GM18499 (cell line): ENCODE data around the gene C16orf89.
A peak's percentile ranks its signal among the peaks of the same experiment; 100 is the strongest.
"Not testable (repeated sequence)": the region's sequence is repeated elsewhere in the genome, so short reads cannot be mapped to it uniquely, and the experiment has no call there.

Experiments
- ATAC-seq: cut with Tn5 transposase; IDR thresholded peaks from one replicate; pipeline ENCODE4 v1.9.1; 2021; ENCODE audit warnings: moderate number of reproducible peaks; ENCODE audit not compliant: insufficient read depth, unreplicated experiment

Gene C16orf89

GRCh38 chr16:5085716-5086115 is 20.0 kb upstream of the C16orf89 start:
- ATAC-seq, result not testable (repeated sequence)

GRCh38 chr16:5084802-5085201 is 19.0 kb upstream of the C16orf89 start:
- ATAC-seq, result not testable (repeated sequence)

- ATAC-seq, result not testable (repeated sequence)
Measured at GRCh38 chr16:5084099-5084731, 18.5 kb upstream of the C16orf89 start.

GRCh38 chr16:5083646-5084045 is 17.9 kb upstream of the C16orf89 start:
- not testable (repeated sequence) for ATAC-seq

GRCh38 chr16:5080996-5081395 is 15.2 kb upstream of the C16orf89 start:
- not testable (repeated sequence) for ATAC-seq

- ATAC-seq, result not testable (repeated sequence)
Measured at GRCh38 chr16:5080461-5080860, 14.7 kb upstream of the C16orf89 start.

GRCh38 chr16:5078626-5079025 is 12.9 kb upstream of the C16orf89 start:
- ATAC-seq, result no peak

- ATAC-seq, result no peak
Measured at GRCh38 chr16:5077304-5077703, 11.5 kb upstream of the C16orf89 start.

- ATAC-seq, result no peak
Measured at GRCh38 chr16:5075637-5076036, 9.9 kb upstream of the C16orf89 start.

GRCh38 chr16:5073771-5074170 is 8.0 kb upstream of the C16orf89 start:
- ATAC-seq, result not testable (repeated sequence)

GRCh38 chr16:5073279-5073629 is 7.5 kb upstream of the C16orf89 start:
- ATAC-seq, result no peak

GRCh38 chr16:5072334-5073278 is 6.8 kb upstream of the C16orf89 start:
- no peak for ATAC-seq

GRCh38 chr16:5071681-5072333 is 6.1 kb upstream of the C16orf89 start, which contains the start of gene ALG1:
Gene ALG1 (plus strand): TSS chr16:5071843. CDS start chr16:5071850, 7 bp downstream.
- peak; percentile 74 for ATAC-seq

- ATAC-seq, result no peak
Measured at GRCh38 chr16:5071341-5071680, 5.6 kb upstream of the C16orf89 start.

- ATAC-seq, result no peak
Measured at GRCh38 chr16:5070431-5071186, 4.9 kb upstream of the C16orf89 start.

GRCh38 chr16:5069854-5070253 is 4.1 kb upstream of the C16orf89 start:
- no peak for ATAC-seq

GRCh38 chr16:5069048-5069447 is 3.3 kb upstream of the C16orf89 start:
- ATAC-seq, result no peak

GRCh38 chr16:5066511-5066910 is 755 bp upstream of the C16orf89 start:
- no peak for ATAC-seq

GRCh38 chr16:5065326-5065725 is 430 bp downstream of the C16orf89 start:
- no peak for ATAC-seq

GRCh38 chr16:5064915-5065314 is 841 bp downstream of the C16orf89 start:
- no peak for ATAC-seq
